DMS 273 (cell line): Measurements from ENCODE around the gene SBNO2.
A peak's percentile ranks its signal among the peaks of the same experiment; 100 is the strongest.

ENCODE experiments used
- DNase-seq: peaks from one replicate; lab custom pipeline; 2025; ENCODE audit not compliant: unreplicated experiment; lab: John Stamatoyannopoulos, UW

Gene SBNO2

DNA sequence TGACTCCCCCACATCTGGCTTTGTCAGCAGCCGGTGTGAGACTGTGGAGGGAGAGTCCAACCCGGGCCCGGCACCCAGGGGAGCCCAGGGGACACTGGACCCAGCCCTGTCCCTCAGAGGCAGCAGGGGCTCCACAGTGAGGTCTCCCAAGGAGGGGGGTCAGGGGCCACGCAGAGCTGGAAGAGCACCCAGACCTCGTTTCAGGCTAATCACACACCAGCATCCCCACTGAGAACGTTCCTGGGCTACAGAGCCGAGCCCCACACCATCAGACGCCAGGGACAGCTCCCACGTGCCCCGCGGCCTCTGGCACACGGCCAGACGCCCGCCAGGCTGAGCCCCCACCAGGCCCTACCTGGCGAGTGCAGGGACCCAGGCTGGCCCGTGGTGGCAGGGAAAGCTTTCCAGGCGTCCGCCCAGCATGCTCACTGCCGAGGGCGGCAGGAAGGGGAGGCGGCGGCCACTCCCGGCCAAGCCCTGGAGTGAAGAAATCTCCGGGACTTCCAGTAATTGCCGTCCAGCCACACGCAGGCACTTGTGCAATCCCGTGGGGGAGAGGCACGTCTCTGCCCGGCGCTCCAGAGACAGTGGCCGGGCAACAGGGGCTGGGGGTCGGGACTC is 19.2 kb downstream of the SBNO2 start:
- DNase-seq: no peak

DNA sequence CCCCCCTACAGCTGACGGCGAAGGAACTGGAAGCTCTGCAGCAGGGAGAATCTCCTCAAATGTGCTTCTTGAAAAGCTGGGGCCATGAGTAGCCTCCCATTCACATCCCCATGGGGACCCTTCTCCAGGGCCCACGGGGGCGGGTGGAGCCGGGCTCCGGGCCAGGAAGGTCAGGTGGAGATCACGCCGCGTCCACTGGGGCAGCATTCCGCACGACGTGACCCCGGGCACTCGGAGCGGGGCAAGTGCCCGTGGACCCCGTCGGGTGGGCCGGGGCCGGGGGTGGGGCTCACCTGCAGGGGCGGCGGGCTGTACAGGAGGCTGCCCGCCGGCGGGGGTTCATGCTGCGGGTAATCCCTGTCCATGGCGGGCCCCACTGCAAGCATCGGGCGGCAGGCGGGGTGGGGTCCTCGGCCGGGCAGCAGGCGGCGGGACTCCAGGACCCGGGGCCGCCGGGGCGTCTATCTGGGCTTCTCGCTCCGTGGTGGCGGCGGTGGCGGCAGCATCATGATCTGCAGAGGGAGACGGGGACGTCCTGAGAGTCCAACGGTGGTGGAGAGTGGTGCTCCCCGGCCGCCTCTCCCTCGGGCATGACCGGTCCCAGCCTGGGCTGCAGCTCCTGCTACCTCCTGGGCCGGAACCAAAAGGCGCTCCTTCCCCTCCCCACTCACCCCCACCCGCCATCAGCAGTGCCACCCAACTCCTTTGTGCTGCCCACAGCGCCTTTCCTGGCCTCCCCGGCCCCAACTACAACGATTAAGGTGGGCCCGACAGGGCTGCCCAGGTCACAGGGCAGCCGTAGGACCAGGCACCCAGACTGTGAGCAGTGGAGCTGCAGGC is 20.0 kb downstream of the SBNO2 start:
- no peak for DNase-seq

DNA sequence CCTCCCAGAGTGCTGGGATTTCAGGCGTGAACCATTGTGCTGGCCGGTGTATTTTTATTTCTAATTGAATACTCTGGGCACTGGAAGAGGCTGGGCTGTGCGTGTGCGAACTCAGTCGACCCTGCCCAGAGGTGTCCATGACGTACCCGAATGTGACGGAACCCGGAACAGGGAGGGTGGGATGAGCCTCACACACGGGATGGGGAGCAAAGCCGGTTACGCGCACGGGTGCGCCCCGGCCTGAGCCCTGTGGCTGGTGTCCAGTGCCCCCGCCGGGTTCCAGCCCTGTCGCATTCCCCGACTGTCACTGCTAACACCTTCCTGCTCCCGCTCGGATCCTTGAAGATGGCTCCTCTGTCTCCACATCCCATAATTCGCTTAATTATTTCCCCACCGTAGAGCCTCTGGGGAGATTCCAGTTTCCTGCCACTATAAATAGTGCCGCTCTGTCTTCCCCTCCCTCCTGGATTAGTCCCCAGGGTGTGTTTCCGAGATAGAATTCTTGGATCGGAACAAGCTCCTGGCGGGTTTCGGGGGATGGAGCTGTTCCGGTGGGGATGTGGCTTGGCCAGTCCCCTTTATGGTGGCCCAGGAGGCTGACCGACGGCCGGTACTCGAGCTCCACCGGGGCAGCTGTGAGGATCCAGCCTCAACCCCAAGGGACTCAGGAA is 22.0 kb downstream of the SBNO2 start:
- no peak for DNase-seq

DNA sequence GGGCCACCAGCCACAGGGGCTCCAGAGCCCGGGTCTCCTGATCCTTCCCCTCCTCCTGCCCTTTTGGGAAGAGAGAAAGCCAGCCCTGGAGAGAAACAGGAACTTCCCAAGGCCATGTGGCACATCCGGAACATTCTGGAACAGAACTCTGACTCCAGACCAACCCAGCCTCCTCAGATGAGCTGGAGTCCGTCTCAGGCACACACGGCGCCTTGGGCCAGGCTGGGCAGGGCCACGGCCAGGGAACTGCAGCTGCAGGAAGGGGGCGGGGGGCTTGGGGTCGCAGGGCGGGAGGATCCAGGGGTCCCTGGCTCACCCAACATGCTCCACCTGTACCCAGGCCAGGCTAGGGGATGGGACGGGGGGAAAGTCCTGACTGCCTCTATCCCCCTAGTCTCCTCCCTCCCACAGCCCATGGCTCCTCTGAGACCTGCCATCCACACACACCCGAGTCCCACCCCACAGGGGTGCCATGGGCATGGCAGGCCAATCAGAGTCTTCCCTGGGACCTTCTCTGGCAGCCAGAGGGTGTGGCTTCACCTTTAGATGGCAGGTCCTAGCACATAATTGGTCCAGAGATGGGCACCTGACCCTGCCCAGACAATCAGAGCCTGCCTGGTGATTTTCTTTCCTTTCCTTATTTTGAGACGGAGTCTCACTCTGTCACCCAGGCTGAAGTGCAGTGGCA is 22.9 kb downstream of the SBNO2 start:
- DNase-seq: no peak

DNA sequence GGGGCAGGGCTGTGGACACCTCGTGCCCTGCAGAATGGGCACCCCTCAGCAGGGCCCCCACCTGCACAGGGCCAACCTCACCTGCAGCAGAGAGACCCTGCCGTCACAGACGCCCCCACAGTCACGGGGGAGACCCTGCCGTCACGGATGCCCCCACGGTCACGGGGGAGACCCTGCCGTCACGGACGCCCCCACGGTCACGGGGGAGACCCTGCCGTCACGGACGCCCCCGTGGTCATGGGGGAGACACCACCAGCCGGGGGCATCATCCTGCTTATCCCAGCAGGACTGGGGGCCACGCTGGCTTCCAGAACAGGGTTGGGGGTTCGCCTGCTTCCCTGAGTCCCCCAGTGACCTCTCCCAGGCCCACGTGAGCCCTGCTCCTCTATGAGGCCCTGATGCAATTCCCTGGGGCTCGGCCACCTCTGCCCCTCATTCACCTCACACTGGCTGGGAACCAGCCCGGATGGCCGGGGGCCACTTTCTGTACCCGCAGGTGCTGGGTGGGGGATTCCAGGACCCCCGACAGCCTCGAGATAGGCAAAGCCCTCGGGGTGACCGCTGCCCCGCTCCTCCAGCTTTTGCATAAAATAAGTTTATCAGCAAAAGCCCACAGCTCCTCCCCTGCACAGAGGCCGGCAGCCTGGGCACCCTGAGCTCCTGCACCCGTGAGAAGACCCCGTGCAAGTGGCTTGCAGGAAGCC is 23.6 kb downstream of the SBNO2 start:
- DNase-seq: no peak

DNA sequence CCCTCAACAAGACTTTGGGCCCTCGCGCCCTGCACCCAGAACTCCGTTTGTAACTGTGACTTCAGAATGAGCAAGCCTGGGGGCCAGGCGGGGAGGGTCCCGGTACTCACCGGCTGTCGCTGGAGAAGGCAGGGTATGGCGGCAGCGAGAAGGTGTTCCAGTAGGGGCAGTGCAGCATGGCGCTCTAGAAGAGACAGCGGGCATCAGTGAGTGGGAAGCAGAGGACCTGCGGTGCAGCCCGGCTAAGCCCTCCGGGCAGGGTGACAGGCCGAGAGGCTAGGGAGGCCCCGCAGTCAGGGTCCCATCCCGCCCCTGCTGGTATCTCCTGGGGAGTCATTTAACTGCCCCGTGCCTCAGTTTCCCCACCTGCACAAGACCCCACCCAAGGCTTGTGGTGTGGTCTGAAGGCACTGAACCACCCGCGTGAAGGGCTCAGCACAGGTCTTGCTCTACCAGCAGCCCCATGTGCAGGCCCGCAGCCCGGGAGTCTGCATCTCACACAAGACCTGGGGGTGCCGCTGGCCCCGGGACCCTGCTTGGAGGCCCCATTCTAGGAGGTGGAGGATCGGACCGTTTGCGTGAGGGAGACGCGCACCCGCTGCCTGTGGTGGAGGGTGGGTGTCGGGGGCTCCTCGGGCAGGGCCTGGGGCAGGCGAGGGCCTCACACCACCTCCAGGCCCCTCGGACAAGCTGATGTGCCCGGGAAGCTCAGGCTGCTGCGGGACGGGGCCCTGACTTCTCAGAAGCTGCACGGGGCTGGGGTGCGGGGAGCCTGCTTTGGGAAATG is 24.6 kb downstream of the SBNO2 start:
- no peak for DNase-seq

DNA sequence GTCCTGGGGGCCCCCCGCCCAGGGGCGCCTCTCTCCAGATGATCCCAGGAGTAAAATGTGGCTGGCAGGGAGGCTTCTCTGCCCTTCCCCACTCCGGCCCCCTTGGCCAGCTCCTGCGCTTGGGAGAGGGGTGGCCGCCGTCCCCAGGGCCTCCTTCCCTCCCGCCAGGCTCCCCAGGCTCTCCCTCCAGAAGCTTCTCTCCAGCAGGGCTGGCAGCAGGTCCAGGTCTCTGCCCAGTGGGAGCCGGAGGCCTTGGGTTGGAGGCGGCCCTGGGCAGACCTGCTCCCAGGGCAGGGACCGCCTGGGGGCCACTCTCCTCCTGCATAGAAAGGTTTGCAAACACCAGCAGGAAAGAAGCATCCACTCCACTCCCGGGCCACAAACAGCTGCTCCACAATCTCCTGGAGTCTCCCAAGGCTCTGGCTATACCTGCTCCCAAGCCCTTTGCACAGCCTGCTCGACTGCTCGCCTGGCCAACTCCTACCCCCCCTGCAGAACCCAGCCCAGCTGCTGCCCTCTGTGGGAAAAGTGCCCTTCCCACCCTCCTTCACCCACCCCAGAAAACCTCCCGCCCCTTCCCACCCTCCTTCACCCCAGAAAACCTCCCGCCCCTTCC is 26.0 kb downstream of the SBNO2 start:
- DNase-seq: peak; percentile 40

DNA sequence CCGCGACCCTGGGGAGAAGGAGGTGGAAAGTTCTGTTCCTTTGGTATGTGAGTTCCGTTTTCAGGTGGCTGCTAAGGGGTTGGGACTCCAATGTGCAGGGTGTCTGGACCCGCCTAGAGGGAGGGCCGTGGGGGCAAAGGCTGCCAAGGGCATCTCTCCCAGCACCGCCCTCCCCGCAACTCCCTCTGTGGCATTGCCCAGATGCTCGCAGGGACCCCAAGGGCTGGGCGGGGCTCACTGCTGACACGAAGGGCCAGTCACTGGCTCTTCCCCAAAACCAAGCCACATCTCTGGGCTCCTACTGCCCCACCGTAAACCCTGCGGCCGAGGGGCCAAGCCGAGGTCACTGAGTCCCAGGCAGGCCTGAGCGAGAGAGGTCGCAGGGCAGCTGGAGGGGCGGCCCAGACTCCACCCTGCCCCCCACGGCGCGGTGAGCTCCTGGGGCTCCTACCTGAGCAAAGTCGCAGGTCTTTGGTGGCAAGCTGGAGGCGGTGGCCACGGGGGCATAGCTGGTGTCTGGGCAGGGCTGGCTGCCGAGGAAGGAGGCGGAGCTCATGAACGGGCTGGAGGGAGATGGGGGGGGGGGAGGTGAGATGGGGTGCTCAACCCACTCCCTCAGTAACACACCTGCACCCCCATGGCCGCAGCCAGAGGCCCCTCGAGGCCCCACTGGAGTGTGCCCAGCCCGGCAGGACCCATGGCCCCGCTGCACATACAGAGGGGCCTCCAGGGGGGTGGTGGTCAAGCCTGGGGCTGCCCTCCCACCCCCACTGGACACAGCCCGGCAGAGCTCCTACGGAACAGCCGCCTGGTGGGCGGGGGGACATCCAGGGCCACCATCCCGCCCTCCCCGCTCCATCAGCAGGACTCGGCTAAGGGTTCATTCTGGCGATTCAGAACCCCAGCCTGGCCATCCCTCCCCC is 26.9 kb downstream of the SBNO2 start:
- DNase-seq: no peak

DNA sequence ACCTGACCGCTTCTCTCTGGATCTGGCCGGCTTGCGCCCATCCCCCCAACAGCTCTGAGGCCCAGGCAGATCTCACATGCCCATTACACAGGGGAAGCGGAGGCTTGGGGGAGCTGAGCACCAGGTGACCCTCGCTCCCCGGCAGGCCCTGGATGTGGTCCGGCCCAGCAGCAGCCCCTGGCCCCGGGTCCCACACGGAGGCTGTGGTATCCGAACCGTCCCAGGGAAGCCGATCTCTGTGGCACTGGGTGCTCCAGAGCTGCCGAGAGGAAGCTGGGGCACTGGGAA is 27.7 kb downstream of the SBNO2 start:
- no peak for DNase-seq

DNA sequence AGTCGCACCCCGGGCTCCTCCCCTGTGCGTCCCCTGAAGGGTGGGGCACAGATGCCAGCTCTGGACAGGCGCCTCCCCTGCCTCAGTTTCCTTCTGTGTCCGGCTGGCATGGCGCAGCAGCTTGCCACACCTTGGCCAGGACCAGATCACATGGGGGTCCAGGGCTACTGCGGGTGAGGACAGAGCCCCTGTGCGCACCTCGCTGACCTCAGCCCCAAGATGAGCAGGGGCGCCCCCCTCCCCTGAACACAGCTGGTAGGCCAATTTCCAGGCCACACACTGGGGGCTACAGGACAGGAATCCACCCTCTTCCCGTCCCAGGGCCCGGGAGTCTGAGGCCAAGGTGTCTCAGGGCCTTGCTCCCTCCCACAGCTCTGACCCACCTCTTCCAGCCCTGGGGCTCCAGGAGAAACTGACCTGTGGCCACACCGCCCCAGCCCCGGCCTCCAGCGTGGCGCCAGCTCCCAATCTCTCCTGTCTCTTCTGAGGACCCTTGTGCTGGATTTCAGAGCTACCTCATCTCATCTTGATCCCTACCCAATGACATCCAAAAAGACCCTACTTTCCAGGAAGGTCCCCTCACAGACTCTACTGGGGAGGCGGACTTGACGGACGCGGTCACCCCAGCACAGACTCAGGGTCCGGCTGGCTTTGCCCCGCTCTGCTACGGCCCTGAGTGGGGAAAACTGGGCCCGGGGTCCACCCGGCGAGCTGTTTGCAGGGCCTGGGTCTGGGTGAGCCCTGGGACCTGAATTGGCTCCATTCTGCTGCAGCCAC is 28.2 kb downstream of the SBNO2 start:
- no peak for DNase-seq

DNA sequence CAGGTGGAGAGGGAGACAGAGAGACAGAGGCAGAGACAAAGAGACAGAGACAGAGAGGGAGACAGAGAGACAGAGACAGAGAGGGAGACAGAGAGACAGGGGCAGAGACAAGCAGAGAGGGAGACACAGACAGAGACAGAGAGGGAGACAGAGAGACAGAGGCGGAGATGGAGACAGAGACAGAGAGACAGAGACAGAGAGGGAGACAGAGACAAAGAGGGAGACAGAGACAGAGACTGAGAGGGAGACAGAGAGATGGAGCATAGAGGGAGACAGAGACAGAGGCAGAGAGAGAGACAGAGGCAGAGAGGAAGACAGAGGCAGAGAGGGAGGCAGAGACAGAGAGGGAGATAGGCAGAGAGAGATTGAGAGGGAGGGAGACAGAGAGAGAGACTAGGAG is 29.3 kb downstream of the SBNO2 start:
- no peak for DNase-seq

DNA sequence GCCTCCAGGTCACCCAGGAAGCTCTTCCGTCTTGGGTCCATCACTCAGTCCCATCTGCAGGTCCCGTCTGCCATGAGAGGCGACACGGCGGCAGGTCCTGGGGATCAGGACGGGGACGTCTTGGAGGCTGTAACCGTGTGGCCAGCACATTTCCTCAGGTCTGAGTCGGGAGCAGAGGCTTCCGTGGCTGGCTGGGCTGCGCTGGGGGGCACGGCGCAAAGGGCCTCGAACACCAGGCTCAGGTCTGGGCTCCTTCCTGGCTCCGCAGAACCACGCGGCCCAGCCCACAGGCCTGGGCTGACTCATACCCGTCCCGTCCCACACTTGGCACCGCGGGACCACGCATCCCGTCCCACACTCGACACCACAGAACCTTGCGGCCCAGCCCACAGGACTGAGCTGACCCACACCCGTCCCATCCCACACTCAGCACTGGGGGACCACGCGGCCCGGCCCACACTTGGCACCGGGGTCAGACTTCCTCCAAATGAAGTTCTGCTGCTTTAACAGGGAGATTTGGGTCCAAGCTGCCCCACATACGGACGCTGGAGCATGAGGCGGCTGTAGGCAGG is 30.2 kb downstream of the SBNO2 start:
- DNase-seq: no peak

DNA sequence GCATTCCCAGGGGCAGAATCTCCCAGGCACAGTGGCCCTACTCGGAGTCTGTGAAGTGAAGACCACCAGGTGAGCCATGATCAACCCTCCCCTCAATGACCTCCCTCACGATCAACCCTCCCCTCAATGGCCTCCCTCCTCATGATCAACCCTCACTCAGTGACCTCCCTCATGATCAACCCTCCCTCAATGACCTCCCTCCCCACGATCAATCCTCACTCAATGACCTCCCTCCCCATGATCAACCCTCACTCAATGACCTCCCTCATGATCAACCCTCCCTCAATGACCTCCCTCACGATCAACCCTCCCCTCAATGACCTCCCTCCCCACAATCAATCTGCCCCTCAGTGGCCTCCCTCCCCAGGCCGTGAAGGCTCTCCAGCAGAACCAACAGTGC is 32.1 kb downstream of the SBNO2 start:
- DNase-seq: no peak

DNA sequence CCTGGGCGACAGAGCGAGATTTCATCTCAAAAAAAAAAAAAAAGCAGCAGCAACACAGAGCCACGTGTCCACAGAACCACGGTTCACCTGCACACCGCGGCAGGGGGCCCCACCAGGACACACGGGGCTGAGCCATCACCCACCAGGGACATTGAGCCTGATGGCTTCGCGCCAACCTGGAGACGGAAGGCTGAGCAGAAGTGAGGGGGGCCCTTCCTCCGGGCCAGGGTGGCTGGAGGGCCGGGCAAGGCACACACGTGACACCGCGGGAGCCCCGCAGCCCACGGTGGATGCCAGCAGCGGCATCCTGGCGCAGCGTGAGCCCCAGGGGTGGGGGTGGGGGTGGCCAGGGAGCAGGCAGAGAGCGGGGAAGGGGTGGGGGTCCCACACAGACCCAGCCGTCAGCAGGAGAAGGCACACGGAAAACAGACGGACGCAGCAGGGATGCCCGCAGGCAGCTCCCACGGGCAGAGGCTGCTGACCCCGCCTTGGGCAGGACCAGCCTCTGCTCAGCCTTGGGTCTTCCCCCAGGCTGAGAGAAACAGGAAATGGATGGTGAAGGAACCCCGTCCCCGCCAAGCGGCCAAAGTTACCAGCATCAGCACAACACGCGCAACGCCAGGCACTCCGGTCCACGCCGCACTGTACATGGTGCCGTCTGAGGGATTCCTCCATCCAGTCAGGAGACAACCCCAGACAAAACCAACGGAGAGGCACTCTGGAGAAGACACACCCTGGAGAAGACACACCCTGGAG is 33.6 kb downstream of the SBNO2 start:
- DNase-seq: no peak

DNA sequence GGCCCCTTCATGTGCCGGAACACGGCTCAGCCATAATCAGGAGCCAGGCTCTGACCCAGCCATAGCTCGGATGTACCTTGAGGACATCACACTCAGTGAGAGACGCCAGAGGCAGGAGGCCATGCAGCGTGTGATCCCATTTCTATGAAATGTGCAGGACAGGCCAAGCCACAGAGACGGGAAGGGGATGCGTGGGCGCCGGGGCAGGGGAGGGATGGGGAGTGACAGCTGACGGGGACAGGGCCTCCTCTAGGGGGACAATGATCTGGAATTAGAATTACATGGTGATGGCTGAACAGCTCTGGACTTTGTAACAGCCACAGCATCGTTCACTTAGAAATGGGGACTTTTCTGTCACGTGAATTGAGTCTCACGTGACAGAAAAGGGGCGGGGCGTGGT is 34.9 kb downstream of the SBNO2 start:
- no peak for DNase-seq

DNA sequence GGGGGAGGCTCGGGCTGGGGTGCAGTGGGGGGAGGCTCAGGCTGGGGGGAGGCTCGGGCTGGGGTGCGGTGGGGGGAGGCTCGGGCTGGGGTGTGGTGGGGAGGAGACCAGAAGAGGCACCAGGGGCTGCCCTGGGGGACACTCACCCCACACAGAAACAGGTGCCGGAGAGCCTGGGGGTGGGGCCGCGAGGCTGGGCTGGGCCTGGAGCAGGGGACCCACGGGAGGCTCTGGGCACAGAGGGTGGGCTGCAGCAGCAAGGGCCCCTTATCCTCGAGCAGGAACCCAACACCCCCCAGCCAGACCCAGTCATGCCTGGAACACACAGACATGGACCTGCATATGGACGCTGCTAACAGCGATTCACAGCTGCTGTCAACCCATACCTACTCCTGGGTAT is 35.9 kb downstream of the SBNO2 start:
- no peak for DNase-seq

DNA sequence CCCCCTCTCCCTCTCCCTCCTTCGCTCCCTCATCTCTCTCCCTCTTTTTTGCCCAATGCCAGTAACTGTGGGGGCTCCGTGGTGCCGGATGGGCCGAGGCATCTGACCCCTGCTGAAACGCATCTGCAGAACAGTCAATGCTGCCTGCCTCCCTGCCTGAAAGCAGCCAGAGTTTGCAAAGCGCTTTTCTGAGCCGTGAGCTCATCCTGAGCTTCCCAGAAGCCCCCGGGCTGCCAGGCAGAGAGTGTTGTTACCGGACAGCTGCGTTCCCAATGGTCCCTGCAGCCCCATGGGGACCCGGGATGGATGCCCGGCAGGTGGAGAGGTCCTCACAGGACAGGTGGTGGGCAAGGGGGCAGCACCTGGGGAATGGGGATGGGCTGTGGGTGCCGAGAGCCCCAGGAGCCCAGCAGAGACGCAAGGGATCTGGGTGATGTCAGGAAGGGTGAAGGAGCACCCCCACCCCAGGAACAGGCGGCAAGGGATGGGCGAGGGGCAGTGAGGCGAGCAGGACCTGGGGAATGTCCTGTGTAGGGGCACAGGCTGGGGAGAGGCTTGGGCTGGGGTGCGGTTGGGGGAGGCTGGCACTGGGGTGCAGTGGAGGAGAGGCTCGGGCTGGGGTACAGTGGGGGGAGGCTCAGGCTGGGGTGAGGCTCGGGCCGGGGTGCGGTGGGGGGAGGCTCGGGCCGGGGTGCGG is 37.3 kb downstream of the SBNO2 start:
- no peak for DNase-seq
